Measurements from ENCODE around the gene CD79B.

GRCh38 chr17:63974594-63975192, 42.6 kb upstream of the CD79B start:
- TF ChIP-seq RBM15 (IDR thresholded peaks at IDR 0.05; ENCODE audit: insufficient read depth, low read length): no peak
- no peak for TF ChIP-seq FOXJ3 (CRISPR knock-in tag; IDR thresholded peaks at IDR 0.05)
